22Rv1 (cell line): ENCODE results near the gene CD44.

Source experiments
- H3K27ac ChIP-seq: fragments of 450-650 bp; 2 replicates; pipeline ENCODE4 v1.5.1; 2017
- ZFX ChIP-seq: fragments of 450-650 bp; IDR thresholded peaks from 2 replicates; pipeline ENCODE4 v1.6.1; 2017; ENCODE audit warnings: antibody characterized with exemption, borderline replicate concordance
- TF ChIP-seq, protein P1 (sequence below): fragments of 450-650 bp; IDR thresholded peaks from 2 replicates; pipeline ENCODE4 v1.5.1; 2017; ENCODE audit warnings: mild to moderate bottlenecking

The CD44 gene

GRCh38 chr11:35239471-35240075 lies 100.6 kb downstream of the CD44 start:
- TF ChIP-seq, protein P1, sequence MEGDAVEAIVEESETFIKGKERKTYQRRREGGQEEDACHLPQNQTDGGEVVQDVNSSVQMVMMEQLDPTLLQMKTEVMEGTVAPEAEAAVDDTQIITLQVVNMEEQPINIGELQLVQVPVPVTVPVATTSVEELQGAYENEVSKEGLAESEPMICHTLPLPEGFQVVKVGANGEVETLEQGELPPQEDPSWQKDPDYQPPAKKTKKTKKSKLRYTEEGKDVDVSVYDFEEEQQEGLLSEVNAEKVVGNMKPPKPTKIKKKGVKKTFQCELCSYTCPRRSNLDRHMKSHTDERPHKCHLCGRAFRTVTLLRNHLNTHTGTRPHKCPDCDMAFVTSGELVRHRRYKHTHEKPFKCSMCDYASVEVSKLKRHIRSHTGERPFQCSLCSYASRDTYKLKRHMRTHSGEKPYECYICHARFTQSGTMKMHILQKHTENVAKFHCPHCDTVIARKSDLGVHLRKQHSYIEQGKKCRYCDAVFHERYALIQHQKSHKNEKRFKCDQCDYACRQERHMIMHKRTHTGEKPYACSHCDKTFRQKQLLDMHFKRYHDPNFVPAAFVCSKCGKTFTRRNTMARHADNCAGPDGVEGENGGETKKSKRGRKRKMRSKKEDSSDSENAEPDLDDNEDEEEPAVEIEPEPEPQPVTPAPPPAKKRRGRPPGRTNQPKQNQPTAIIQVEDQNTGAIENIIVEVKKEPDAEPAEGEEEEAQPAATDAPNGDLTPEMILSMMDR, result no peak
- no peak for TF ChIP-seq ZFX
- no peak overlapping the region for H3K27ac ChIP-seq

DNA sequence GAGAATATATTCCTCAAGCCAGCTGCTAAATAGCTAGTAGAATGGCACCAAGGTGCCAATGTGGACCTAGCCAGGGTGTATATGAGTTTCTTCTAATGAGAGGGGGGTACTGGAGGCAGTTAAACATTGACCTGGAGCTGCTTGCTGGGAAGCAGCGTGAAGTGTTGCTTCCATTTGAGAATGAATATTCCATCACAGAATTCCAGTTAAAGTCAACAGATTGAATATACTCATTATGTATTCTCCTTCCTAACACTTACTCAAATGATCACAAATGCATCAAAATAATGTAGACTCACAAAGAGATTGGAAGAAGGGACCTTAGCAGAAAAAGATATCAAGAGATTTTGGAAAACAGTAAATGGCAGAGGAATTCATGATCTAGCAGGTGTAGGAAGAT lies 102.1 kb downstream of the CD44 start:
- no peak overlapping the region for H3K27ac ChIP-seq
- TF ChIP-seq, protein P1, result no peak
- no peak for TF ChIP-seq ZFX

- TF ChIP-seq, protein P1, result no peak
- no peak for TF ChIP-seq ZFX
- no peak overlapping the region for H3K27ac ChIP-seq
These were observed 102.6 kb downstream of the CD44 start for GRCh38 chr11:35241531-35241930.

GRCh38 chr11:35242412-35243242 lies 103.7 kb downstream of the CD44 start:
- no peak for TF ChIP-seq ZFX
- TF ChIP-seq, protein P1, result no peak
- H3K27ac ChIP-seq, result no peak overlapping the region

DNA sequence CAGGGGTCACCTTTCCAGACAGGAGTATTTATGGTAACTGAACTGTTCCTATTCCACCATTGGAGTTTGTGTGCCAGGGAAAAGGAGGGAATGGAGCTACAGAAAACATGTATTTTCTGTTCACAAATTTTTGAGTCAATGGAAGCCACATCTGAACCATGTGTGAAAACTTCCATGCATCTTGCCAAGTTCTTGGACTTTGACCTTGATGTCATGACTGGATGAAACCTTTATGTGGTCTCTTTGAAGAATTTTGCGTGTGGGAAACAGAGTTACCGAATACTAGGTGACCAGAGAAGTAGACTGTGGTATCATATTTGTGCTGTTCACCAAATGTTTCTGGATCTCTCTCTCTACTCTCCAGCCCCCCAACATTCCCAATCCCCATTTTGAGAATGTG lies 104.8 kb downstream of the CD44 start:
- H3K27ac ChIP-seq, result no peak overlapping the region
- no peak for TF ChIP-seq ZFX
- TF ChIP-seq, protein P1, result no peak

DNA sequence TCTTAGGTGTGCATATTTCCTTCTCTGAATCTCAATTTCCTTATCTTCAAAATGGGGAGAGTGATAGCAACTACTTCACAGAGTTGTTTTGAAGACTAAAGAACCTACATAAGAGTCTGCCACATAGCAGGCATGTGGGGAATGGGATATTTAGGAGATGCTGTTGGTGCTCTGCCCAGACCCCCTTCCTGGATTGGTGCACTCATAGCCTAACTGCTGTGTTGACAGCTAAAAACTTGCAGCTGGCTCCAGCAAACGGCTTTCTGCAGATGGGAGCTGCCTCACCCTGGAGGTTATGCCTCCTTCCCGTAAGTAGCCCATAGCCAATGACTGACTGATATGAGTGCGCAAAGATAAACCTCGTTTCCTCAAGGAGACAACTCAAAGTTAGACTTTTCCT lies 106.1 kb downstream of the CD44 start:
- no peak overlapping the region for H3K27ac ChIP-seq
- TF ChIP-seq, protein P1, result no peak
- TF ChIP-seq ZFX, result no peak

DNA sequence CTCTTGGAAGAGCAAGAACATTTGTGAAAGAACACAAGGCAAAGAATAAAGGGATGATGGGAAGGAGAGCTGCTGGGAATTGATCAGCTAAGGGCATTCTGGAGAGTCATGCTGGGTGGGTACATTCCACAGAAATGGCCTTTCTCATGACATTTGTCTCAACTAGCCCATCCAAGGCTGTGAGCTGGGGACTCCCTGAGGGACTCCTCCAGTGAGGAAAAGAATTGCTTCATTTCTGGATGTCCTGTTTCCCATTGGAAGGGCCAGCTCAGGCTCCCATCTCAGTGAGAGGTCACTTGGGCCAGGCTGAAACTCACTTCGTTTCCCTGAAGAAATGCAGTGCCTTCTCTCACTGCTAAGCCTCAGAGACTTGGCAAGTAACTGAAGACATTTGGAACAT lies 106.8 kb downstream of the CD44 start:
- TF ChIP-seq ZFX, result no peak
- TF ChIP-seq, protein P1, result no peak
- no peak overlapping the region for H3K27ac ChIP-seq
